SU-DHL-6 (cell line): ENCODE data around the gene MYO15A.

ENCODE experiments used
- EZH2phosphoT487 ChIP-seq: fragments of 200-600 bp; sonication (generic), shearing (Covaris generic); conservative IDR thresholded peaks from 2 replicates; pipeline ENCODE4 v1.6.1; 2018; ENCODE audit warnings: mild to moderate bottlenecking, antibody characterized with exemption, low read length, moderate library complexity, mixed read lengths
- TF ChIP-seq, protein P1 (sequence below): fragments of 200-600 bp; sonication (generic); IDR thresholded peaks from one replicate; pipeline ENCODE4 v1.5.1; 2017; ENCODE audit warnings: antibody characterized with exemption, mild to moderate bottlenecking, low read length, moderate library complexity; ENCODE audit not compliant: insufficient read depth, poor library complexity, severe bottlenecking

DNA sequence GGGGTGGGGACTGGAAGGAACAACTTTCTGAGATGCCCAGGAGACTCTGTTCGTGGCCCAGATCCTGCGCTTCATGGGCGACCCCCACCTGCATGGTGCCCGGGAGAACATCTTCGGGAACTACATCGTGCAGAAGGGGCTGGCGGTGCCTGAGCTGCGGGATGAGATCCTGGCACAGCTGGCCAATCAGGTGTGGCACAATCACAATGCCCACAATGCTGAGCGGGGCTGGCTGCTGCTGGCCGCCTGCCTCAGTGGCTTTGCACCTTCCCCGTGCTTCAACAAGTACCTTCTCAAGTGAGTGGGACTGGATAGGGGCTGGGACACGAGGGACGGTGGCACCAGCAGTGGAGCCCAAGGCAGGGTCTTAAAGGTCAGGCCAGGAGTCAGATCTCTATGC is 37.3 kb downstream of the MYO15A start:
- TF ChIP-seq, protein P1, sequence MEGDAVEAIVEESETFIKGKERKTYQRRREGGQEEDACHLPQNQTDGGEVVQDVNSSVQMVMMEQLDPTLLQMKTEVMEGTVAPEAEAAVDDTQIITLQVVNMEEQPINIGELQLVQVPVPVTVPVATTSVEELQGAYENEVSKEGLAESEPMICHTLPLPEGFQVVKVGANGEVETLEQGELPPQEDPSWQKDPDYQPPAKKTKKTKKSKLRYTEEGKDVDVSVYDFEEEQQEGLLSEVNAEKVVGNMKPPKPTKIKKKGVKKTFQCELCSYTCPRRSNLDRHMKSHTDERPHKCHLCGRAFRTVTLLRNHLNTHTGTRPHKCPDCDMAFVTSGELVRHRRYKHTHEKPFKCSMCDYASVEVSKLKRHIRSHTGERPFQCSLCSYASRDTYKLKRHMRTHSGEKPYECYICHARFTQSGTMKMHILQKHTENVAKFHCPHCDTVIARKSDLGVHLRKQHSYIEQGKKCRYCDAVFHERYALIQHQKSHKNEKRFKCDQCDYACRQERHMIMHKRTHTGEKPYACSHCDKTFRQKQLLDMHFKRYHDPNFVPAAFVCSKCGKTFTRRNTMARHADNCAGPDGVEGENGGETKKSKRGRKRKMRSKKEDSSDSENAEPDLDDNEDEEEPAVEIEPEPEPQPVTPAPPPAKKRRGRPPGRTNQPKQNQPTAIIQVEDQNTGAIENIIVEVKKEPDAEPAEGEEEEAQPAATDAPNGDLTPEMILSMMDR, result no peak
- TF ChIP-seq EZH2phosphoT487, result no peak
